Caco-2 (cell line): ENCODE measurements around the gene FRY. TPM values are rescaled to one million over a fixed set of nuclear protein-coding genes. Genes with fewer than 3 reads are reported as not detected.

Experiments used
- BruUV-seq: library from RNA; stranded (reverse); fragments of 400-500 nt; replicated peaks from 2 replicates; lab custom pipeline; 2021; lab: Mats Ljungman, UMichigan
- CTCF ChIA-PET: fragments of 300-600 bp; sonication (Branson Sonifier 250); formaldehyde crosslinking; loops from one replicate; lab custom pipeline; 2022; ENCODE audit warnings: antibody characterized with exemption; lab: Charles Lee
- POLR2A ChIA-PET: fragments of 300-600 bp; sonication (Branson Sonifier 250); formaldehyde crosslinking; loops from one replicate; lab custom pipeline; 2022; ENCODE audit warnings: antibody characterized with exemption; lab: Charles Lee
- DNase-seq, 2 experiments: peaks; one replicate each; pipeline versions ENCODE4 v3.0.0 to v3.0.0-alpha.2; 2020 to 2022
- H3K27me3 ChIP-seq: replicated peaks from 2 replicates; pipeline ENCODE4 v1.6.0; 2011; ENCODE audit warnings: low read length; ENCODE audit not compliant: control insufficient read depth, insufficient read depth
- H3K36me3 ChIP-seq: 2 replicates; pipeline ENCODE4 v1.5.1; 2011; ENCODE audit warnings: low read length; ENCODE audit not compliant: control insufficient read depth, insufficient read depth
- H3K4me1 ChIP-seq: fragments of 250-450 bp; sonication (Bioruptor Pico); 2 replicates; pipeline ENCODE4 v1.5.1; 2020; ENCODE audit warnings: mild to moderate bottlenecking
- H3K4me3 ChIP-seq: 2 replicates; pipeline ENCODE4 v1.5.1; 2011; ENCODE audit warnings: low read depth, mild to moderate bottlenecking, control low read depth, low read length
- H3K9me3 ChIP-seq: fragments of 250-450 bp; sonication (Bioruptor Pico); 2 replicates; pipeline ENCODE4 v1.5.1; 2020; ENCODE audit warnings: mild to moderate bottlenecking, moderate library complexity
- H3K27ac Mint-ChIP-seq: one replicate; pipeline ENCODE4 v1.8.0; 2022; ENCODE audit warnings: mixed read lengths; ENCODE audit not compliant: unreplicated experiment
- H3K27me3 Mint-ChIP-seq: one replicate; pipeline ENCODE4 v1.8.0; 2022; ENCODE audit warnings: mixed read lengths; ENCODE audit not compliant: insufficient read depth, unreplicated experiment
- H3K36me3 Mint-ChIP-seq: one replicate; pipeline ENCODE4 v1.8.0; 2022; ENCODE audit warnings: mild to moderate bottlenecking, mixed read lengths; ENCODE audit not compliant: insufficient read depth, unreplicated experiment
- H3K4me1 Mint-ChIP-seq: one replicate; pipeline ENCODE4 v1.8.0; 2022; ENCODE audit warnings: low read depth, mixed read lengths; ENCODE audit not compliant: unreplicated experiment
- H3K4me3 Mint-ChIP-seq: one replicate; pipeline ENCODE4 v1.8.0; 2022; ENCODE audit warnings: mild to moderate bottlenecking, moderate library complexity, mixed read lengths; ENCODE audit not compliant: unreplicated experiment
- H3K9me3 Mint-ChIP-seq: one replicate; pipeline ENCODE4 v1.8.0; 2022; ENCODE audit warnings: mixed read lengths; ENCODE audit not compliant: unreplicated experiment
- intact Hi-C: fragments of 100-400 bp; cut with micrococcal nuclease; formaldehyde crosslinking; loops from one replicate; pipeline ENCODE4 v1.10.0; 2022; ENCODE audit not compliant: unreplicated experiment
- total RNA-seq: library from RNA; stranded (reverse); gene quantifications from 2 replicates; pipeline ENCODE4 v1.2.3, GENCODE V29; 2022
- TF ChIP-seq, protein P1 (sequence below), 2 experiments: fragments of 200-600 bp in 1 of 2; IDR thresholded peaks; 1 replicate in 1 of 2; 2 replicates in 1 of 2; pipeline versions ENCODE4 v1.5.1 to v1.8.0; 2011 to 2022; ENCODE audit warnings: antibody characterized with exemption in 1 of 2, control low read depth in 1 of 2, inconsistent platforms in 1 of 2, low read depth in 1 of 2, low read length in 1 of 2, mild to moderate bottlenecking in 1 of 2, moderate library complexity in 1 of 2; ENCODE audit not compliant: insufficient read depth in 1 of 2, severe bottlenecking in 1 of 2, unreplicated experiment in 1 of 2

FRY gene
- total RNA-seq, 1 experiment from 2014 or later = 118 TPM

DNA sequence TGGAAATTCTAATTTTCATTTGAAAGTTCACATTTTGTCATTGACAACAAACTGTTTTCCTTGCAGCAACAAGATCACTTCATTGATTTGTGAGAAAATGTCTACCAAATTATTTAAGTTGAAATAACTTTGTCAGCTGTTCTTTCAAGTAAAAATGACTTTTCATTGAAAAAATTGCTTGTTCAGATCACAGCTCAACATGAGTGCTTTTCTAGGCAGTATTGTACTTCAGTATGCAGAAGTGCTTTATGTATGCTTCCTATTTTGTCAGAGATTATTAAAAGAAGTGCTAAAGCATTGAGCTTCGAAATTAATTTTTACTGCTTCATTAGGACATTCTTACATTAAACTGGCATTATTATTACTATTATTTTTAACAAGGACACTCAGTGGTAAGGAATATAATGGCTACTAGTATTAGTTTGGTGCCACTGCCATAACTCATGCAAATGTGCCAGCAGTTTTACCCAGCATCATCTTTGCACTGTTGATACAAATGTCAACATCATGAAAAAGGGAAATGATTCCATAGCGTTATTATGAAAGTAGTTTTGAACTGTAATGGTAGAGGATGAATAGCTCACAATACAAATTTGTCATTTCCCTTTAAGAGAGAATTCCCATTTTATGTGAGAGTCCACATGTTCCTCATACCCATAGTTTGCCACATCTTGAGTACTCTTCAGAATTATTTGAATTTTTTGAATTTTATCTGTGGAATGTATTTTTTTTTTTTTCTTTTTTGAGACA is 286.3 kb downstream of the FRY start:
- H3K27me3 Mint-ChIP-seq = no peaks in the 10 kb centered on the region
- TF ChIP-seq, protein P1, sequence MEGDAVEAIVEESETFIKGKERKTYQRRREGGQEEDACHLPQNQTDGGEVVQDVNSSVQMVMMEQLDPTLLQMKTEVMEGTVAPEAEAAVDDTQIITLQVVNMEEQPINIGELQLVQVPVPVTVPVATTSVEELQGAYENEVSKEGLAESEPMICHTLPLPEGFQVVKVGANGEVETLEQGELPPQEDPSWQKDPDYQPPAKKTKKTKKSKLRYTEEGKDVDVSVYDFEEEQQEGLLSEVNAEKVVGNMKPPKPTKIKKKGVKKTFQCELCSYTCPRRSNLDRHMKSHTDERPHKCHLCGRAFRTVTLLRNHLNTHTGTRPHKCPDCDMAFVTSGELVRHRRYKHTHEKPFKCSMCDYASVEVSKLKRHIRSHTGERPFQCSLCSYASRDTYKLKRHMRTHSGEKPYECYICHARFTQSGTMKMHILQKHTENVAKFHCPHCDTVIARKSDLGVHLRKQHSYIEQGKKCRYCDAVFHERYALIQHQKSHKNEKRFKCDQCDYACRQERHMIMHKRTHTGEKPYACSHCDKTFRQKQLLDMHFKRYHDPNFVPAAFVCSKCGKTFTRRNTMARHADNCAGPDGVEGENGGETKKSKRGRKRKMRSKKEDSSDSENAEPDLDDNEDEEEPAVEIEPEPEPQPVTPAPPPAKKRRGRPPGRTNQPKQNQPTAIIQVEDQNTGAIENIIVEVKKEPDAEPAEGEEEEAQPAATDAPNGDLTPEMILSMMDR (IDR thresholded peaks at IDR 0.05; ENCODE audit: insufficient read depth in 1 of 2, low read depth in 1 of 2, low read length in 1 of 2, severe bottlenecking in 1 of 2, unreplicated experiment in 1 of 2) = no peak
- no peak overlapping the region for H3K4me3 Mint-ChIP-seq
- 0 out of 2 replicates have a peak, but pooled peaks cover 2% of the 10 kb centered on the region for H3K36me3 ChIP-seq
- no peak for DNase-seq
- no peaks in the 10 kb centered on the region for H3K9me3 ChIP-seq
- POLR2A ChIA-PET = no interaction called here
- H3K4me3 ChIP-seq = no peak overlapping the region
- H3K36me3 Mint-ChIP-seq = peaks cover 18% of the 10 kb centered on the region
- intact Hi-C loops = loop anchor here (5.0 kb wide), 1 partner anchor 109 kb away; the partner anchor contains the start of gene N4BP2L1
- no TSS peak for BruUV-seq
- peaks cover 13% of the 10 kb centered on the region for H3K4me1 Mint-ChIP-seq
- no peak overlapping the region for H3K27ac Mint-ChIP-seq
- no peaks in the 10 kb centered on the region for H3K9me3 Mint-ChIP-seq
- no peaks in the 10 kb centered on the region for H3K27me3 ChIP-seq
- CTCF ChIA-PET = interaction anchor here (0.6 to 1.4 kb wide), 2 partner anchors 408 to 566 kb away, joined by 3 to 4 read pairs; no protein-coding TSS in a partner anchor
- H3K4me1 ChIP-seq = peaks cover 28% of the 10 kb centered on the region

DNA sequence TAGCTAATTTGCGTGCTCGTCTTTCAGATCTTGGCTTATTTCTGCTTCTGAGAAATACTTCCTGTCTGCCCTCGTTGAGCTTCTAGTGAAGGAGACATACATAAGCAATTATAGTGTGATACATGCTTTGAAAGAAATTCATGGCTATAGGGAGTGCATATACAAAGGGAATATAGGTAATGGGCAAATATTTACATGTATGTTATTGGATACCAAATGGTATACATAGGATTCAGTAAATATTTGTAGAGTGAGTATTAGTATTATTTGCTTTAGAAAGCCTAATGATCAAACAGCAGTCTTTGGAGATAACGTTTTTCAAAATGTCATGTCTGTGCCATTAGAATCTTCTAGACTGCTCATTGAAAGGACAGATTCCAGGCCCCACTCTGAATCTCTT is 289.0 kb downstream of the FRY start:
- TF ChIP-seq, protein P1 (IDR thresholded peaks at IDR 0.05; ENCODE audit: insufficient read depth in 1 of 2, low read depth in 1 of 2, low read length in 1 of 2, severe bottlenecking in 1 of 2, unreplicated experiment in 1 of 2) = no peak
- Histone ChIP-seq H3K9me3 (no peaks in the 10 kb centered on the region), H3K27me3 (no peaks in the 10 kb centered on the region), H3K36me3 (no peaks in the 10 kb centered on the region), H3K4me3 (no peak overlapping the region), H3K4me1 (peaks cover 20% of the 10 kb centered on the region)
- Mint-ChIP-seq H3K4me1 (peaks cover 13% of the 10 kb centered on the region), H3K27ac (no peak overlapping the region), H3K36me3 (peaks cover 15% of the 10 kb centered on the region), H3K27me3 (no peaks in the 10 kb centered on the region), H3K4me3 (no peak overlapping the region), H3K9me3 (no peaks in the 10 kb centered on the region)
- ChIA-PET CTCF (no interaction called here), POLR2A (no interaction called here)
- intact Hi-C loops = no loop called here
- no TSS peak for BruUV-seq
- no peak for DNase-seq

DNA sequence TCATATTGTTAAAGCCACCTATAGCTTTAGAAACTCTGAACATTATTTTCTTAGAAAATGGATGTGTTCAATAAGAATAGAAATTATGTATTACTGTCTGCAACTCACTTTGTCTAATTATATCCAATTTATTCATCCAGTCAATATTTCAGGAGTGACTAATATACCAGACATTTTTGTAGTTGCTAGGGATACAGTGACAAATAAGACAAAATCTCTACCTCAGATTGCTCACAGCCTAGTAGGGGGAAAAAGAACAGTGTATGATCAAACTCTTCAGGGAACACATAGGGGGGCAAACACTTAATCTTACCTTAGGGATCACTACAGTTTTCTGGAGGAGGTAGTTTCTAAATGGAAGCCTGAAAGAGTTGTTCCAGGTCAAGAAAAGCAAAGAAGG is 292.3 kb downstream of the FRY start:
- H3K9me3 Mint-ChIP-seq = no peaks in the 10 kb centered on the region
- TF ChIP-seq, protein P1 (IDR thresholded peaks at IDR 0.05; ENCODE audit: insufficient read depth in 1 of 2, low read depth in 1 of 2, low read length in 1 of 2, severe bottlenecking in 1 of 2, unreplicated experiment in 1 of 2) = no peak
- peaks cover 35% of the 10 kb centered on the region for H3K36me3 Mint-ChIP-seq
- no peak overlapping the region for H3K4me3 Mint-ChIP-seq
- no peak for DNase-seq
- no peaks in the 10 kb centered on the region for H3K27me3 Mint-ChIP-seq
- ChIA-PET POLR2A (no interaction called here), CTCF (no interaction called here)
- Histone ChIP-seq H3K27me3 (no peaks in the 10 kb centered on the region), H3K4me3 (no peak overlapping the region), H3K36me3 (no peaks in the 10 kb centered on the region), H3K9me3 (no peaks in the 10 kb centered on the region), H3K4me1 (peaks cover 13% of the 10 kb centered on the region)
- no peak overlapping the region for H3K27ac Mint-ChIP-seq
- H3K4me1 Mint-ChIP-seq = peaks cover 13% of the 10 kb centered on the region
- BruUV-seq = no TSS peak
- intact Hi-C loops = no loop called here
